ENCODE data around the gene CDC42EP3.
A peak's percentile ranks its signal among the peaks of the same experiment; 100 is the strongest.

Gene CDC42EP3, protein sequence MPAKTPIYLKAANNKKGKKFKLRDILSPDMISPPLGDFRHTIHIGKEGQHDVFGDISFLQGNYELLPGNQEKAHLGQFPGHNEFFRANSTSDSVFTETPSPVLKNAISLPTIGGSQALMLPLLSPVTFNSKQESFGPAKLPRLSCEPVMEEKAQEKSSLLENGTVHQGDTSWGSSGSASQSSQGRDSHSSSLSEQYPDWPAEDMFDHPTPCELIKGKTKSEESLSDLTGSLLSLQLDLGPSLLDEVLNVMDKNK

DNA sequence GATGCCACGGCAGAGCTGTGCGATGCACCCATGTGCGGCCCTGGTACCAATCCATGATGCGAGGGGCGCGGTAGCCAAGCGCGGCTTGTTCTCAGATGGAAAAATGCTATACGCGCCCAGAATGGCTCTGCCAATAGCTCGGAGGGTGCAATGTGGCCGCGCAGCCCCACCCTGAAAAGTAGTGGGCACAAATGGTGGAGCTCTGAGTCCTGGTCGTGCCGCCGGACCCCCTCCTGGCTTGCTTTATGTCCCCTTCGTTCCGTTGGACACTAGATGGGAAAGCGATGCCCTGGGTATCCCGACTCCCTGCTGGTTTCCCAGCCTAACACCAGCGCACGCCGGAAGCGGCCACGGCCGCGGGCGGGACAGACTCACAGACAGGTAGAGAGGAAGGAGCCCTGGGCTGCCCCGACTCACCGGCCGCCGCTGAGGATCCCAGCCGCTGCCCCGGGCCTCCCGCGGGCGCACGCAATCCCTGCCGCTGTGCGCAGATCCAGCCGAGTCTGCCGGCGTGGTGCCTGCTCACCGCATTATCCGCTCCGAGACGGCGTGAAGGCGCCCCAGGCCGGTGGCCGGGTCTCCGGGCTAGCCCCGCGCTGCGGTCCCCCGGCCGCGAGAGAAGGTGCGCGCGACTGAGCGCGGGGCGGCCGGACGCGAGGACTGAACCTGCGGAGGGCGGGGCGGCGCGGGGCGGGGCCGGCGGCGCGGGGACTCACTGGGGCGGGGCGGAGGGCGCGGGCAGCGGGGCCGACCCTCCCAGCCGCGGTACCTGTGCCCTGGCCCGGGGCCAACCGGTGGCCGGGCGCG lies at the start of gene CDC42EP3:
Gene CDC42EP3 (minus strand): TSS at position 634 of the 807 bp plus-strand sequence. CDS start 25,055 bp downstream, outside the sequence.
- DNase-seq (ENCODE audit: low spot score): peak; percentile 93
- in situ Hi-C loops (cut with MboI; ENCODE audit: low pct_unique_long_range_greater_than_20kb, low sequenced_read_pairs, unreplicated experiment): no loop called here

DNA sequence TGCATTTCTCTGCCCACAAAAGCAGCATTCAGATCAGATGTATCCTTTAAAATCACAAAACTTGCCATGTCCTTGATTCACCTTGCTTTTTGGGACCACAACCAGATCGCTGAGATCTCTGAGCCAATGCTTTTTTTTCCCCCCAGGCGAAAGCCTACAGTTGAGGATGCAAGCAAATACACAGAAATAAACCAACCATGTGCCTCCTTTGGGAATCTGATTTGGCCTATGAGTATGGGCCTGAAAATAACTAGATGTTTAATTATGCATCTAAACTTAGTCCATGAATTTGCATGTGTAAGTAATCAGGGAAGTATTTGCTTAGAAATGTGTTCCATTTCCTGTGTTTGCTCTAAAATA lies 49.7 kb upstream of the CDC42EP3 start:
- in situ Hi-C loops (cut with MboI; ENCODE audit: low pct_unique_long_range_greater_than_20kb, low sequenced_read_pairs, unreplicated experiment): no loop called here
- TF ChIP-seq, protein P1, sequence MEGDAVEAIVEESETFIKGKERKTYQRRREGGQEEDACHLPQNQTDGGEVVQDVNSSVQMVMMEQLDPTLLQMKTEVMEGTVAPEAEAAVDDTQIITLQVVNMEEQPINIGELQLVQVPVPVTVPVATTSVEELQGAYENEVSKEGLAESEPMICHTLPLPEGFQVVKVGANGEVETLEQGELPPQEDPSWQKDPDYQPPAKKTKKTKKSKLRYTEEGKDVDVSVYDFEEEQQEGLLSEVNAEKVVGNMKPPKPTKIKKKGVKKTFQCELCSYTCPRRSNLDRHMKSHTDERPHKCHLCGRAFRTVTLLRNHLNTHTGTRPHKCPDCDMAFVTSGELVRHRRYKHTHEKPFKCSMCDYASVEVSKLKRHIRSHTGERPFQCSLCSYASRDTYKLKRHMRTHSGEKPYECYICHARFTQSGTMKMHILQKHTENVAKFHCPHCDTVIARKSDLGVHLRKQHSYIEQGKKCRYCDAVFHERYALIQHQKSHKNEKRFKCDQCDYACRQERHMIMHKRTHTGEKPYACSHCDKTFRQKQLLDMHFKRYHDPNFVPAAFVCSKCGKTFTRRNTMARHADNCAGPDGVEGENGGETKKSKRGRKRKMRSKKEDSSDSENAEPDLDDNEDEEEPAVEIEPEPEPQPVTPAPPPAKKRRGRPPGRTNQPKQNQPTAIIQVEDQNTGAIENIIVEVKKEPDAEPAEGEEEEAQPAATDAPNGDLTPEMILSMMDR (IDR thresholded peaks at IDR 0.05; ENCODE audit: extremely low read depth, insufficient read depth, missing control alignments): no peak

More for the DNA sequence above, at the start of gene CDC42EP3:
- TF ChIP-seq, protein P1 (IDR thresholded peaks at IDR 0.05; ENCODE audit: extremely low read depth, insufficient read depth, missing control alignments): no peak

GRCh38 chr2:37720533-37721200 lies 49.2 kb upstream of the CDC42EP3 start:
- in situ Hi-C loops (cut with MboI; ENCODE audit: low pct_unique_long_range_greater_than_20kb, low sequenced_read_pairs, unreplicated experiment): no loop called here
- TF ChIP-seq, protein P1 (IDR thresholded peaks at IDR 0.05; ENCODE audit: extremely low read depth, insufficient read depth, missing control alignments): no peak
- DNase-seq (ENCODE audit: low spot score): no peak

More for the DNA sequence above, 49.7 kb upstream of the CDC42EP3 start:
- no peak for DNase-seq (ENCODE audit: low spot score)

GRCh38 chr2:37718515-37719161 lies 47.2 kb upstream of the CDC42EP3 start:
- no peak for DNase-seq (ENCODE audit: low spot score)
- TF ChIP-seq, protein P1 (IDR thresholded peaks at IDR 0.05; ENCODE audit: extremely low read depth, insufficient read depth, missing control alignments): no peak
- in situ Hi-C loops (cut with MboI; ENCODE audit: low pct_unique_long_range_greater_than_20kb, low sequenced_read_pairs, unreplicated experiment): no loop called here

- TF ChIP-seq, protein P1 (IDR thresholded peaks at IDR 0.05; ENCODE audit: extremely low read depth, insufficient read depth, missing control alignments): no peak
- in situ Hi-C loops (cut with MboI; ENCODE audit: low pct_unique_long_range_greater_than_20kb, low sequenced_read_pairs, unreplicated experiment): no loop called here
- no peak for DNase-seq (ENCODE audit: low spot score)
Observed at GRCh38 chr2:37713258-37713700, 41.8 kb upstream of the CDC42EP3 start.

DNA sequence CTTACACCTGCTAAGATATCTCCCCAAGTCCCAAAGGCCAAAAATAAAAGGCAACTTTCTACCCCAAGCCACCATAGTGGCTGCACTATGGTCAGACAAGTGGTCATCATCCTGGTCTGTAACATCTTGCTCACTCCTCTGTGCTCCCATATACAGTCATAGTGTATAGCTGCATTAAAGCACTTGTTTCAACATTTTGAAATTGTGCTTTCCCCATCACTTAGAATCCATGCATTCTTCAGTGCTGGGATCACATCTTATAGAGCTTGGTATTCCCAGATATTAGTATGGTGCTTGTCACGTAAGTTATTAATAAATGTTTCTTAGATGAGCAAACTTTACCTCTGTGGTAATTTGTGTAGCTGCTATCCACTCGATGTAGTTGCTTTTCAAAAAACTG lies 40.4 kb upstream of the CDC42EP3 start:
- in situ Hi-C loops (cut with MboI; ENCODE audit: low pct_unique_long_range_greater_than_20kb, low sequenced_read_pairs, unreplicated experiment): no loop called here
- DNase-seq (ENCODE audit: low spot score): no peak
- TF ChIP-seq, protein P1 (IDR thresholded peaks at IDR 0.05; ENCODE audit: extremely low read depth, insufficient read depth, missing control alignments): no peak
